ENCODE measurements around the gene SLC8A1.

SLC8A1 gene

GRCh38 chr2:40230707-40231432 is 221.0 kb downstream of the SLC8A1 start:
- no peak for DNase-seq (ENCODE audit: low read depth)

GRCh38 chr2:40230186-40230585 is 221.7 kb downstream of the SLC8A1 start:
- no peak for DNase-seq (ENCODE audit: low read depth)

- no peak for DNase-seq (ENCODE audit: low read depth)
These were observed 223.6 kb downstream of the SLC8A1 start for GRCh38 chr2:40228310-40228709.

DNA sequence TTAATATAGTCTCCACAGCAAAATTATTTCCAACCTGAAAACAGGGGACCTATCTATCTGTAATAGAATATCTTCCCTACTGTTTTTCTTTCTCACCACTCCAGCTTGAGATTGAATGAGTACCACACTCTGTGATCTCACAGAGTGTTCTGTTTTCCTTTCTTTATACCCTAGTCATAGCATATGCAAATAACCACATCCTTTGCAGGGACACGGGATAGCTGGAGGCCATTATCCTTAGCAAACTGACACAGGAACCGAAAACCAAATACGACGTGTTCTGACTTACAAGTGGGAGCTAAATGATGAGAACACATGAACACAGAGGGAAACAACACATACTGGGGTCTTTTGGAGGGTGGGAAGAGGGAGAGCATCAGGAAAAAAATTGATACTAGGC is 224.7 kb downstream of the SLC8A1 start:
- DNase-seq (ENCODE audit: low read depth): no peak

- DNase-seq (ENCODE audit: low read depth): no peak
These were observed 225.3 kb downstream of the SLC8A1 start for GRCh38 chr2:40226637-40227036.

GRCh38 chr2:40225670-40226210 is 226.2 kb downstream of the SLC8A1 start:
- no peak for DNase-seq (ENCODE audit: low read depth)

DNA sequence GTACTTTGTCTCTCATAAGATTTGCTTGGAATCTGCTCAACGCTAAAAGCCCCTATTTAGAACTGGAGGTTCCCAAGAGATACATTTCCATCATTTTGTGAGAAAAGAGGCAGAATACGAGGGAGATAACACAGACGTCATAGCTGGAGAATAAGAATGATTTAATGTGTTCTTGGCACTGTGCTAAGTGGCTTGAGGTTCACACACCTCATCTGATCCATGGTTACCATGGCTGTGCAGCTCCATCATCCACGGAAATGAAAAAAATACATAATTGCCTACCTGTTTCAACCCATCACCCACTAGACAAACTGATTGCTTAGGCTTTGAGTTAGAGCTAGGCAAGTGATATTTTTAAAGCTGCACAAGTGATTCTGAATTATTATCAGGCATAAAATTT is 227.6 kb downstream of the SLC8A1 start:
- DNase-seq (ENCODE audit: low read depth): no peak

GRCh38 chr2:40220177-40220925 is 231.5 kb downstream of the SLC8A1 start:
- DNase-seq (ENCODE audit: low read depth): no peak

GRCh38 chr2:40219141-40219540 is 232.7 kb downstream of the SLC8A1 start:
- no peak for DNase-seq (ENCODE audit: low read depth)

DNA sequence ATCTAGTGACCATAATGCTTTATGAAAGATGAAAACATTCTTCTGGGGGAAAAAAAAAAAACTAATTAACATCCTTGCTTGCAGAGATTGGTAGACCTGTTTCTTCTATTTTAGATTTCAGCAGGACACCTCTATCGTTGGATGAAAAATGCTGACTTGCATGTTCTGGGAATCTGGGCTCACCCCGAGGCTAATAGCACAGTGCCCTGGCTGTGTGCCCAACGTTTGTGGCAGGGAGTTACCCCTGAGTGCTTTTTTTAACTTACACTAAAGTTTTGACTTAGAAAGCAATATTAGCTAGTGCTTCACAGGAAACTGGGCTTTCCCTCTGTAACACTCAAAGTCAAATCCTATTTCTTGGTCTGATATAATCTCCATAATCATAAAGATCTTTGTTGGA is 233.2 kb downstream of the SLC8A1 start:
- DNase-seq (ENCODE audit: low read depth): no peak

- DNase-seq (ENCODE audit: low read depth): no peak
These were observed 238.3 kb downstream of the SLC8A1 start for GRCh38 chr2:40213619-40214018.

GRCh38 chr2:40213071-40213470 is 238.8 kb downstream of the SLC8A1 start:
- DNase-seq (ENCODE audit: low read depth): no peak

DNA sequence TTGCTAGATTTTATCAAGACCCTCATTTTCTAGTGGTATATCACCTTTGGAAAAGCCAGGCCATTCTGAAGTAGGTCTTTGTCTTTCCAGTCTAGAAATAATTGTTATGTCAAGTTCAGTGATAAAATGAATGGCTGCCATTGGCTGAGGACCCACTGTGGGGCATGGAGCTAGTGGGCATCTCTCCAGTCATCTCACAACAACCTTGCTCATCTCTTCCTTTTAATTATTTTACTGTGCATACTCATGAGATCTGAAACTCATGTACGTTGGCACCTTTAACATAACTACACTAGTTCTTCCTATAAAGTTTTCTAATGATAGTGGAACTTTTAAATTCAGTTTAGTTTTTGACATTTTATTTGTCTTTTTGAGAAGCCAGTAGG is 240.9 kb downstream of the SLC8A1 start:
- no peak for DNase-seq (ENCODE audit: low read depth)

- DNase-seq (ENCODE audit: low read depth): no peak
These were observed 241.4 kb downstream of the SLC8A1 start for GRCh38 chr2:40210344-40210967.

- no peak for DNase-seq (ENCODE audit: low read depth)
These were observed 242.1 kb downstream of the SLC8A1 start for GRCh38 chr2:40209761-40210160.

GRCh38 chr2:40208463-40208862 is 243.4 kb downstream of the SLC8A1 start:
- no peak for DNase-seq (ENCODE audit: low read depth)

DNA sequence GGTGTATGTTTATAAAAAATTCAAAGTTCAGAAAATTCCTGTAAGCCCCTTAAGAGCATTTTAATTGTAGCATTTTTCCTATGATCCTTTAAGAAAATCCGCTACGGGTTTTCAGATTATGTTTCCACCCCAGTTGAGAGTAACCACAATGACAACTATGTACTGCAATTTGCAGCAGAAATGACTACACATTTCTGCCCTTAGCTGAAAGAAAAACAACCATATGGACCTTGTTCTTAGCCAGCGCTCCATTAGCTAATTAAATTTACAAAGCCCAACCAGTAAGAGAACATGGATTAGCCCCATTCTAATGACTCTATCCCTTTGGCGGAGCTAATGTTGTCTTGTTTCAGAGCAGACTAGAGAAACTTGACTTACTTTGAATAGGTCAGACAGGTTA is 247.6 kb downstream of the SLC8A1 start:
- DNase-seq (ENCODE audit: low read depth): no peak

- no peak for DNase-seq (ENCODE audit: low read depth)
These were observed 249.0 kb downstream of the SLC8A1 start for GRCh38 chr2:40202798-40203400.

DNA sequence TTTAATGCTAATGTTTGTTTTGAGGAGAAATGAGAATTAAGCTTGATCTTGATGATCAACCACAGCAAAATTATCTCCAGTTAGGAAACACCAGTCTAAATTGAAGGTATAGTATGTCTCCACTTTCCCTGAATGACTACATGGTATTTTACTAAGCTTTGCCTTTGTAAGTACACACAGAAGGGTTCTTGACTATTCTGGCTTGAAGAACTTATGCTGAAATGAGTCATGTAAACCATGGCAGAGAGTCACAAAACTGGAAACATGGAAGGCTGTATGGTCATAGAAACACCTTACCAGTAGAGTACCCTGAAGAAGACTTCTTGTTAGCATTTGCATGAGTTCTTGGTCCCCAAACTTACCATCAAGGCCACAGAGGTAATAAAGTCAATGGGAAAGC is 250.5 kb downstream of the SLC8A1 start:
- no peak for DNase-seq (ENCODE audit: low read depth)

- DNase-seq (ENCODE audit: low read depth): no peak
These were observed 251.4 kb downstream of the SLC8A1 start for GRCh38 chr2:40200366-40200915.

- DNase-seq (ENCODE audit: low read depth): no peak
These were observed 252.1 kb downstream of the SLC8A1 start for GRCh38 chr2:40199771-40200170.

GRCh38 chr2:40197121-40197520 is 254.8 kb downstream of the SLC8A1 start:
- DNase-seq (ENCODE audit: low read depth): no peak

Measured in activated T-cell treated with anti-CD3 and anti-CD28 coated beads for 1 hour (primary cell).